Stimulated activated CD4-positive, alpha-beta T cell treated with anti-CD3 and anti-CD28 coated beads, Interleukin-4, amount 100 ng/mL, for 48 hours (primary cell): ENCODE data around the gene DCAF8.
A peak's percentile ranks its signal among the peaks of the same experiment; 100 is the strongest.

Source experiments
- DNase-seq, 2 donors: peaks; one replicate each; pipeline ENCODE4 v3.0.0-alpha.2; 2020; ENCODE audit warnings: low read depth in 2 of 2

DCAF8 gene

DNA sequence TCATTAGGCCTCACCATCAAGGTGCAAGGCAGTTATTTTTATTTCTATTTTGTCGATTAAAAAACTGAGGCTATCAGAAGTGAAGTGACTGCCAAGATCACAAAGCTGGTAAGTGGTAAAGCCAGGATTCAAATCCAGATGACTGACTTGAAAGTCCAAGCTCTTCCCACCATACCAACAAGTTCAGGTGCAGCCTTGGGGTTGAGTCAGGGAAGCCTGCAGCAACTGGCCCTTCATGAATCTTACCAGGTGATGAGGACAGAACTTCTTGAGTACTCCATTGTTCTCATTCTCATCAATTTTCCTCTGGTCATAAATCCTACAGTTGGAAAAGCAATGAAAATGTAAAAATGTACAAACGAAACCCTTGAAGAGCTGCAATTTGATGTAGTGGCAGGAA lies 37.0 kb downstream of the DCAF8 start:
- no peak for DNase-seq

DNA sequence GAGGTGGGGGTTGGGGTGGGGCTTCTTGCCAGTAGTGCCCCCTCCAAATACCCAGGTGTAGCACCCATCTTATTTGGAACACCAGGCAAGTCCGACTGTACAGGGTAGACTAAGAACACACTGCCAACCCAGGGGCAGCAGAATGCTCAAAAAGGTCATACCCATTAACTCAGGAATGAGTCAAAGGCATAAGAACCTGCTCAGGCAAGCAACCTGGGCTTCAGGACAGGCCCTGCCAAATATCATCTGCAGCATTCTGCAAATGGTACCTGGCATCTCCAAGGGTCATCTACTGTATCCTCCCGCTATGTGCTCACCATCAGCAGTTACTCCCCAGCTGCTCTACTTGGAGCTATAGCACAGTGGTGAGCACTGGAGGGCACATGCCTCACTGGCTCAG lies 37.7 kb downstream of the DCAF8 start:
- no peak for DNase-seq

DNA sequence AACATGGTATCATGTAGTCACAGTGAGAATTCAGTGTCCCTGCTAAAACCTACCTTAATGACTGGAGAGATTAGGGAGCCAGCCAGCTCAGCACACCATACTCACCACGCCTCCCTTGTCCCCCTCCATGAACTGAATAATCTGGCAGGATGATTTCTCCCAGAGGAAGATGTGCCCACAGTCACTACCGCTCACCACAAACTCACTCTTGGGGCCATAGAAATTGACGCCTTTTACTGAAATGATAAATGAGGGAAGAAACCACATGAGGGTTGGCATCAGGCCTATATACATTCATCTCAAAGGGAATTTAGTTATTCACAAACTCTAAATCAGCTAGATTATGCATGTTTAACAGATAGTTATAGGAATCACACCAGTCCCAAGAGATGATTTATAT lies 39.8 kb downstream of the DCAF8 start:
- DNase-seq = no peak

DNA sequence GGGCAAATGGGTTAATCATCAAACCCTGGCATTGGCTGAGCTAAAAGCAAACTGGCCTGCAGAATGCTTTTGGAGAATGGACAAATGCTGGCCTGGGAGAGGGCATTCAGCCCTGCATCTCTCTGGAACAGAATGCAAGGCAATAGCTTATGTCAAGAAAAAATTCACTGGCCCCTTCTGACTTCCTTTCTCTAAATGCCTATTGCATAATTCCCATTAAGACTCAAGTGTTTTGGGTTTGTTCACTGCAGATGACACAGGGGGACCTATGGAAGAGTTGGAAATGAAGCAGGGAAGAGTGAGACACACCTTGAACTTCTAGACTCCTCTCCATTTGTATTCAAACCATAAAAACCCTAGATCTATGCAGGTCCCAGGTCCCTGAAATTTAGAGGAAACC lies 41.3 kb downstream of the DCAF8 start:
- DNase-seq = no peak

DNA sequence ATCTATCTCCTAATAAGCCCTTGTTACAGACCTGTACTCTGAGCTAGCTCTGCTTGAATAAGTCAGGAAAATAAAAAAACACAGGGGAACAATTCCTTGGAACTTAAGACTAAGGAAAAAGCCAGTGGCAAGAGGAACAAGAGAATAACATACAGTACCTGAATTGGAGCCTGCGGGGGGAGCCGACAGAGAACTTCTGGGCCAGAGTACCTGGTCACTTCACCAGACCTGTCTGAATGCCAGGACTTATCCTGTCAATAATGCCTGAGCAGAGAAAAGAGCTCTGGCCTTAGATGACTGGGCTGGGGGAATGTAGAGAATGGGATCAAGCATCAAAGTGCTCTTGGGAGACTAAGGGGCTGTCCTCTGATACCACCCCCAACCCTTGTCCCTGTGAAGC lies 42.0 kb downstream of the DCAF8 start:
- no peak for DNase-seq

DNA sequence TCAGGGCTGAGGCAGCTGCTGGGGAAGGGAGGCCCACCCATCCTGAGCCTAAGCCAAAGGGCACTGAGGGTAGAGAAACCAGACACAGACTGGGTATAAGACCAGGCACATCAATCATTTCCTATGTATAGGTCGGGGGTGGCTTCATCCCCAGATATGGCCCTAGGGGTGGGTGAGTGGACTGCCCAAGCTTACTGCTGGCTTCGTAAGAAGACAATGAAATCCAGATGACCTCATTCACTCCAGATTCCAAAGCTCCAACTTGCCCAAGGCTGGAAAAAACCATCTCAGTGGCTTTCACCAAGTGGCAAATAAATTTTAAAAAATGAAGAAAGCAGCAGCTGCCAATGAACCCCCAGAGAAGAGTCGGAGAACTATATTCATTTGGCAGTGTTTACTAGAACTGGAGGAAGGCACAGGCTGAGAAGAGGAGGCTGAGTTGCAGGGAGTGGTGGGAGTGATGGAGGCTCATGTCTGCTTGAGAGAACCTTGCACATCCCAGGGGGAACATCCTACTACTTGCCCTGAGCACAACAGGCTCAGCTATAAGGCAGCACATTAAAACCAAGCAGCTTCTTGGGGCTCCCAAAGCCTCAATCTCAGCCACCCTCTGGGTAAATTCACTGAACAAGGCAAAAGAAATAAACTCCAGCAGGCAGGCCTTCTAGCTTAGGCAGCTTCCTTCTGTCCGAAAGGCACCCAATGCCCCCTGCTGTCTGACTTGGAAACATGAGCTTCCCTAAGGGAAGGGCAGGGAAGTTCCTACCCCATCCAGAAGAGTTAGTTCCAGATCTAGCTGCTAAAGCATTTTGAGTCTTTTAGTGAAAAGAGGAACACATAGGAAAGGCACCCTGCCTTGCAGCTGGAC lies 43.1 kb downstream of the DCAF8 start:
- DNase-seq = no peak

DNA sequence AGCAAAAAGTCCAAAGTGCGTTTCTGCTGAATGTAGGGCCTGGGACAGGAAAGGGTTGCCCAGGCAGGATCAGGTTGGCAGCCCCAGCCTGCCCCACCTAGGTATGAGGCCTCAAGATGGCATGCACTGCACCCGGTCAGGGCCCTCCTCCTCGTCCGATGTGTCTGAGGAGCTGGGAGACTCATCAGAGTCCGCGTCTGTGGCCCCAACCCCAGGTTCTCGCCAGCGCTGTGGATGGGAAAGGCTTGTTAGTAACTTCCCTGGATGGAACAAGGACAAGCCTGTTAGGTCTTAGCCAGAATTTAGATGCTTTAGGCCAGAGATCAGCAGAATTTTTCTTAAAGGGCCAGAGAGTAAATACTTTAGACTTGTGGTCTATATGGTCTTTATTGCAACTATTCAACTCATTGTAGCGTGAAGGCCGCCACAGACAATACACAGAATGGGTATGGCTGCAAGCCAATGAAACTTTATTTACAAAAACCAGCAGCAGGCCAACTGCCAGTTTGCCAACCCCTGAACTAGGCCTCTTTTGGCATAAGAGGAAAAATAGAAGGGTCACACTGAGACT lies 44.8 kb downstream of the DCAF8 start:
- DNase-seq = no peak

DNA sequence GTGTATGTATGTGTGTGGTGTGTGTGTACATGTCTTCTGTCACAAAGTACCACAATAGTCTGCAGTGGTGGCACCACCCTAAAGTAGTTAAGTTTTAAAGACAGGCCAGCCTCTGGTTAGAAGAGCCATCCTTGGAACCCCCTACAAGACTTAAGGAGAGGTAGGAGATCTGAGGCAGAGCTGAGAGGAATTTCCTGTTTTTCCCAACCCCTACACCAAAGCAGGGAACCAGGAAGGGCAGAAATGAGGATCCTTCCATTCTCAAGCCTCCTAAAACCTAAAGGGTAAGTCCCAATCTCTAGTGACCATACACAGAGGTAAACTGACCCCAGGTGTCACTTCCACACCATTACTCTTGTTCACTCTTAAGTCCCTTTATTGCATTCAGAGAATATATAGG lies 46.0 kb downstream of the DCAF8 start:
- no peak for DNase-seq

DNA sequence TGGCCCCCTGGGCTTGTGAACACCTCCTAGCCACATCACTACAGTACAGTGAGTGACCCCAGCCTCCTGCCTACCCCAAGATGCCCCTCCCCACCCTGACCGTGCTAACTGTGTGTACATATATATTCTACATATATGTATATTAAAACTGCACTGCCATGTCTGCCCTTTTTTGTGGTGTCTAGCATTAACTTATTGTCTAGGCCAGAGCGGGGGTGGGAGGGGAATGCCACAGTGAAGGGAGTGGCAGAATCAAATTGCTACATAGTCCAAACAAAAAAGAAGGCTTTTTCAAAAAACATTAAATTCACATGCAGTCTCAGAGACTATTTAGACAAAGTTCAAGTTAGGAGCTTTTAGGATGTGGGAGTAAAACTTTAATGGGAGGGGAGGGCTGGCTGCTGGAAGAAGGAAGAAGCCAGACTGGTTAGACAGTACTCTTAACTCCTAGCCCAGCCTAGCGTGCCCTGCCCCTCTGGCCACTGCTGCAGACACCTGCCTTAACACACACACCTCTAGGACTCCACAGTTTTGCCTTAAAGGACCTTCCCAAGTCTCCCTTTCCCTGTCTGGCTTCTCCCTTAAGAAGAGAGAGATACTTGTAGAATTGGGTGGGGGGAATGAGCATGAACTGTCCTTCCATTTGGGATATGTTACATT lies 47.7 kb downstream of the DCAF8 start:
- no peak for DNase-seq

DNA sequence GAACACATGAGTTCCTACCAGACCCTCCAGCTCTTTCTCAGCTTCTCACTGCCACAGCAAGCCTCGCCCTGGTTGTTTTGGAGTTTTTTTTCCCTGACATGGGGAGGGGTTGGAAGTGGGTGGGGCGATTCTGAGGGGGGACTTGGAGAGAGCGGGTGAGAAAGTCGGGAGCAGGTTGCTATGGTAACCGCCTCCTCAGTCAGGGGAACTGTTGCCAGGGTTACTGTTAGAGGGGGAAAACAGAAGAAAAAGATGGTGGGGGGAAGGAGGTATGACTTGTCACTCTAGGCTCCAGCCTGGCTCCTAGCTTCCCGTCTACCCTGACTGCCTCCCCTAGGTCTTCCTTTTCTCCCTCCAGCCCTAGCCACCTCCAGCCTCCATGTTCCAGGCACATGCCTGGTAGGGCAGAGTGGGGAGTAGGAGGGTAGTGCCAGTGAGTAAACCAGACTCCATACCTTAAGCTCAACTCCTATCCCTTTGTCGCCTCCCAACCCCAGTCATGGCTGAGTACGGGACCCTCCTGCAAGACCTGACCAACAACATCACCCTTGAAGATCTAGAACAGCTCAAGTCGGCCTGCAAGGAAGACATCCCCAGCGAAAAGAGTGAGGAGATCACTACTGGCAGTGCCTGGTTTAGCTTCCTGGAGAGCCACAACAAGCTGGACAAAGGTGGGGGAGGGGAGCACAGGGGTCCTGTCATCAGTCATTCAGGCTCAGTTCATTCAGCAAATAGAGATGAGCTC lies 51.1 kb downstream of the DCAF8 start:
- no peak for DNase-seq

DNA sequence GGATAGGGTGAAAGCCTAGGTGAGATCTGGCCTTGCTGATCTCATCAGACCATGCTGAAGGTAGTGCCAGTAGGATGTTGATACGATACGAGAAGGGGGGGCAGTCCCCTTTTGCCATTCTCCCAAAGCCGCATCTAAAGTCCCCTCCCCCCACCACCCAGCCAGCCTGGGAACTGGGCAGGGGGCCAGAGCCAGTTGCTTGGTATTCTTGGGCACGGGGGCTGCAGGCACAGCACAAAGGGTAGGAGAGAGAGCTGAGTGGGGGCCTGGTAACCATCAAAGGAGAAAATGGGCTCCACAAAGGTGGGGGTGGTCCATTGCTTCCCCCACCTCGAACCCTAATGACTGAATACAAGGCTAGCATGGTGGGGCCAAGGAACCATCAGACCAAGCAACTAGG lies 51.8 kb downstream of the DCAF8 start:
- no peak for DNase-seq

DNA sequence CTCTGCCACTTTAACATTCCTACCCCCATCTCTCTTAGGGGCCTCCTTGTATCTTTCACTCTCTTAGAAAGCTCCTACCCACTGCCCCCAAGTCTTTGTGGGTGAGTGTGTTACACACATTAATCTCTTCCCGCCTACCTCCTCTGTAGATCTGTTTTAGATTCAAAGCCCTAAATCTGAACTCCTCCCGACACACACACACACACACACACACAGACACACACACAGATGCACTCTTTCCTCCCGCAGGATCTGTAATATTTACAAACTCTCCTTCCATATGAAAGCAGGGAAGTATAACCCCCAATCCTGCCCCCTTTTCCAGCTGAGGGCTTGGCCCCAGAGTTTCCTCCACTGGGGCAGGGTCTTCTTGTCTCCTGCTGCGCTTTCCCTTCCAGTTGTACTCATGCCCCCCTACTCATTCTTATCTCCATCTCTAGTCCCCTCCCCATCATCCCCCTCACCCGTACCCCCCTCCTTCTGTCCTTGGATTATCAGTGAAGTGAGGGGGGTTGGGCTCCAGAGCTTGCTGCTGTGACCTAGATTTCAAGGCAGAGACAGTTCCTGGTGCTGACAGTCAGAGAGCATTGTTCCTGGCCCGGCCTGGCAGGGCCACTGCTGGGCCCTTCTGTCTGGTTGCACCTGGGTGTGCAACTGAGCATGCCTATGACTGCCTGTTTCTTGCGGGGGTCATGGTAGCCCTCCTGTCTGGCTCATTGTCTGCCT lies 52.9 kb downstream of the DCAF8 start:
- DNase-seq = no peak

DNA sequence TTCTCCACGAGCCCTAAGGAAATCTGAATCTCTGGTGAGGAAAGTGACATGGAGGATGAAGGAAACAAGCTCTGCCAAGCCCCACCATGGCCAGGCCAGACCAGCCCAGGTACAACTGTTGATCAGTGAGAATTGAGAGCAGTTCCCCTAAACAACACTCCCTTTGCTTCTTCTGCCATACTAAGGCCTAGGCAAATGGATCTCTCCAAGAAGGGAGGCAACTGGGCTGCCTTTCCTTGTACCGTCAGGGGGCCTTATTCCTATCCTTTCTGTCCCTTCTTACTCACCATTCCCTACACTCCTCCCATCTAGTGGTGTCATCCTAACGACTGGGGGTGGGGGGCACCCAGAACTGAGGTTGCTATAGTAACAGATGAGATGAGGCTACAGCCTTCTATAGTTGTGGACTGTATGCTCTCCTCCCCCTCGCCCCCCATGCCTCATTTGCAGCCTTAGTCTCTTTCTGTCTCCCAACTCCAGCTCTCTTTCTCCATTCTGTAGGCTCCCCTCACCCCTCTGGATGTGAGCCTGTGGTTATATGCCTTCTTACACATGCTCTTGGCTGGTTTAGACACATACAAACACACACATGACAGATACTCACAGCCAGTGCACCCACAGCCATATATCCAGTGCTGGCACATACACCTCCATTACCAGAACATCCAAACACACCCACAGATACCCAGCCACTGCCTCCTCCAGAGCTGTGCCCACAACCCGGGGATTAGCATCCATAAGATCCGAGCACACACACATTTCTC lies 53.6 kb downstream of the DCAF8 start:
- no peak for DNase-seq

DNA sequence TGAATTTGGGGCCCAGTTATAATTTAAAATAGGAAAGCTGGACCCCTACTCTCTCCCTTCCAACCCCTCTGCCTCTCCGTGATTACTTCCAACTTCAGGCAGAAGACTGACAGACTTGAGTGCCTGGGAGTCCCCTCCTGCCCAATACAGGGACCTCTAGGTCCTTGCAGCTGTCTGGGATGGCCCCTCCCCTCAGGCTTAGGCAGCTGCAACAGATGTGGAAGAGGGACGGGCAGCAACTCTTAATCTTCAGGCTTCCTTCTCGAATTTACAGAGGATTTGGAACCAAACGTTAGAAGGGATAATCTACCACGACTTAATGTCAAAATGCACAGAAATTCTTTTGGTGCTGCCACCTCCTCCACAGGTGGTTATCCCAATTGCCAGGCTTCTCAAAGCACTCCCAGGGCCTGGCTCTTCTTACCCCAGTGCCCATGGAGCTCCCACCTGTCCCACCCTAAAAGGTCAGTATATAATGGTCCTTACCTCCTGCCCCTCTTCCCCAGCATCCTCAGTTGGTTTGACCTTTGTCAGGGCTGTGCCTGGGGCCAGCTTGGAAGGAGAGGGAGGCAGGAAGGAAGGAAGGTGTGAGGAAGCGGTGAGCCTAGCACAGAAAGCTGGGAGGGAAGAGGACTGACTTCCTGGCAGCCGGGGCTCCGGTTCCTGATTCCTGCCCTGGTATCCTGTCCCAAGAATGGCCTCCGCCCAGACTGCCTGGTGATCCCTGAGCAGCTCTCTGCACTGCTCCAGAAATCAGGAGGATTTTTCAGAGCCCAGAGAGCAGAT lies 54.4 kb downstream of the DCAF8 start:
- no peak for DNase-seq

DNA sequence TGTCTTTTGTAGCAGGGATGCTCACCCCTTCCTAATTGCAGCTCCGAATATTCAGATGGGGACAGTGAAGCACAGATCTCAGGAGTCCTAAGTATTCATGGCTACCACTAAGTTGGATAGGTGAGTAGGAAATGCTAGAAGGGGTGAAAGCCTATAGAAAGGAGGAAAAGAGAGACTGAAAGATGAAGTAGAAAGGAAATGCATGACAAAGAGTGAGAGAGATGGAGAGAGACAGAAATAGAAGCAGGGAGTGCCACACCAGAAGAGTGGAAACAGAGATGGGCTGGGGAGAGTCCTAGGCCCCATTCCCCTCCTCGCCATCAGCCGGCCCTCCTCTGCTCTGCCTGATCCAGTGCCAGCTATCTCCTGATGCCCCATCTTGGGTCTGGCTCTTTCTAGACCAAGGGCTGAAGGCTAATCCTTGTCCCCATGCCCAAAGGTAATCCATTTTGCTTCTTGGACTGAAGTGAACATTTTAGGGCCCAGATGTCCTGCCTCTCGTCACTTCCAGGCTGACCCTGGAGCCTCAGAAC lies 55.2 kb downstream of the DCAF8 start:
- no peak for DNase-seq

DNA sequence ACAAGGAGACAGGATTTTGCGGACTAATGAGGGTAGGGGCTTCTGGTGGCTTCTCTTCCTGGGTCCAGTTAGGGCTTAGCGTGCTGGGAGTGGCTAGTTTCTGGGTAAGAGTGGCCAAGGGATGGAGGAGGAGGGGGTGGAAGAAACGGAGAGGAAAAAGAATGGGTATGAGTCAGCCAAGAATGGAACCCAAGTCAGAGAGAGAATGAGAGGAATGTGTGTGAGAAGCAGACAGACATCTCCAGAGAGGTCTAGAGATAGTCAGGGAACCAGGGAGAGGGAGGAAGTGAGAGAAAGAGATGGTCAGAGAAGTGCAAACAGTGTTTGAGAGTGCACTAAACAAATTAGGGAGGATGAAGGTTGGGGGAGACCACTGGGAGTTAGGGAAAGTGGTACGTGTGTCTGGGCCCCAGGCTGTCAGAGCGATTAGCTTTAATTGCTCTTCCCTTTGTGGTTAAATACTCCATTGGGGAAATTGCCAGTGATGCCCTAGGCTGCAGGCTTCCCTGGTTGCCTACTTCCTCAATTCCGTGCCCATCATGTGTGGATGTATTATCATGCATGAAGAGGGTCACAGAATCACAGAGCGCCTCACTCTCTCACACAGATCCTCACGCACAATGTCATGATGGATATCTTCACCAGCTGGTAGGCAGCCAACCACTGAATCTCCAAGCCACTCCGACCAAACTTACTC lies 55.8 kb downstream of the DCAF8 start:
- DNase-seq = no peak

DNA sequence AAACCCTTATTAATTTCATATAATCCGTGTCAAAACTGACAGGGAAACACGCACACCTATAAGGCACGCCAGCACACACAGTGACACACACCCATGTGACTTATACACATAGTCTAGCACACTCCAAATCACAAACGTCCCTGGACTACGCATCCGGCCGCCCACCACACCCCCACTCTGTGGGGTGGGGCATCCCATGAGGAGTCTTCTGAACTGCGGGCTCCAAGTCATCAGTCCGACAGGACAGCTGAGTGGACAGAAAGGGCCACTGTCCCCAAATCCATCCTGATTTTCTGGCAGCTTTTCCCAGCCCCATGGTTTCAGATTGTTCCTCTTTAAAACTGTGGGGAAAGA lies 56.3 kb downstream of the DCAF8 start:
- DNase-seq = peak; percentile 28 to 35

DNA sequence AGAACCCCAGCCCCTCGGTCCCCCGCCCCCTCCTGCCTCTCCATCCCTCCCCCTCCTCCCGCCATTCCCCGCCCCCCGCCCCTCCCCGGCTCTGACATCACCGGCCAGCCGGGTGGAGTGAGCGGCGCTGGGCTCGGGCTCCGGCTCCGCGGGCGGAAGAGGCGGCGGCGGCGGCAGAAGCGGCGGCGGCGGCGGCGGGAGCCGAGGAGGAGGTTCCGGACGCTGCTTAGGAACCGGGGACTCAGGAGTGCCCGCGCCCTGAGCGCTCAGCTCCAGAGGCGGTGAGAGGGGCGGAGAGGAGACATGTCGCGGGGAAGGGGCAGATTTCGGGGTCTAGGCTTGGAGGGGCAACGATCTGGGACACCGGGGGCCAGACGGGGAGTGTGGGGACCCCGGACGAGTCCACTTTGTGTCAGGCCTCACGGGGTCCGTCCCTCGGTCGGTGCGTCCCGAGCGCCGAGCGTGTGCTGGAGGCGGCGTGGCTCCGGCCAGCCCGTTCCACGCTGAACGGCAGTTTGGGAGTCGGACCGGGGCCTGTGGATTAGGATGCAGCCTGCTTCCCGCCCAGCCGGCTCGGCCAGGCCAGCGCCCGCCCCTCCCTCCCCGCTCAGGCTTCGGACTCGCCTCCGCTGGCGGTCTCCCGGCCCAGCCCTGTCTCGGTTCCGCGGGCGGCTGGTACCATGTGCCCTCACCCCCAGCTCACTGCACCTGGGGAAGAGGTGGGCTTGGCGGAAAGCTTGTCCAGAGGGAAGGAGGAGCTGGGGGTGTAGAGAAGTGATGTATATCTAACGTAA lies 56.9 kb downstream of the DCAF8 start, which contains the start of gene PEA15:
Gene PEA15 (plus strand): TSS at position 143 of the 794 bp plus-strand sequence. CDS start 6,161 bp downstream, outside the sequence.
- peak; percentile 58 to 68 for DNase-seq
